Activated CD8-positive, alpha-beta memory T cell treated with anti-CD3 and anti-CD28 coated beads for 1 hour (primary cell): ENCODE measurements around the gene SV2C.

ENCODE experiments used
- DNase-seq, 2 donors: peaks; one replicate each; pipeline ENCODE4 v3.0.0-alpha.2; 2020; ENCODE audit warnings: low read depth in 1 of 2; ENCODE audit errors: extremely low read depth in 1 of 2

Gene SV2C

DNA sequence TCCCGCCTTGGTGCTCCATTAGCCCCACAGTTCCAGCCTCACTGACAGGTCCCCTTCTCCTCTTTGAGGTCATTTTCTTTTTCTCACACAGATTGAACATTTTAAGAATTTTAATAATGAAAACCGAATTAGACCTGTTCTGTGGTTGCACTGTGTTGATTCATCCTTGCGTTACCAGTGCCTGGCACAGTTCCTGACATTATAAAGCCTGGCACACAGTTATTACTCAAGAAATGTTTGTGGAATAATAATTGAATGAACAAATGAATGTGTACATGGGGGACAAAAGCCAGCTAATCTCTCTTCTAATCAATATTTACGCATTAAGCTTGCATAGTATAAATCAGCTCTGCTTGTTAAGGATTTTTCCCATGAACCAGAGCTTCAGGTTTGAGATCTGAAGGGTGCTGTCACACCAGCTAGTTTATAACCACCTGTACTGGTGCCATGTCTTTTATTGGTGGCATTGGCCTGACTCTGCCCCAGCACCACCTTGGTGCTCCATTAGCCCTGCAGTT, 80.0 kb downstream of the SV2C start:
- no peak for DNase-seq

DNA sequence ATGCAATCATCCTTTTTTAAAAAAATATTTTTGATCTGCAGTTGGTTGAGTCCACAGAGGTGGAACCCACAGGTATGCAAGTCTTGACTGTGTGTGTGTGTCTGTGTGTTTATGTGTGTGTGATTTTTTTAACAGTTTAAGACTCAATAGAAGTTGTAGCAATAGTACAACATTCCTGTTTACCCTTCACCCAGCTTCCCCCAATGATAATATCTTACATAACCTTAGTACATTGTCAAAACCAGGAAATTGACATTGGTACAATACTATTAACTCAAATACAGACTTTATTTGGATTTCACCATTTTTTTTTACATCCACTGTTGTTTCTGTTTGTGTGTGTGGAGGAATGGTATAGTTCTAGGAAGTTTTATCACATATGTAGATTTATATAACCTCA, 81.8 kb downstream of the SV2C start:
- no peak for DNase-seq

DNA sequence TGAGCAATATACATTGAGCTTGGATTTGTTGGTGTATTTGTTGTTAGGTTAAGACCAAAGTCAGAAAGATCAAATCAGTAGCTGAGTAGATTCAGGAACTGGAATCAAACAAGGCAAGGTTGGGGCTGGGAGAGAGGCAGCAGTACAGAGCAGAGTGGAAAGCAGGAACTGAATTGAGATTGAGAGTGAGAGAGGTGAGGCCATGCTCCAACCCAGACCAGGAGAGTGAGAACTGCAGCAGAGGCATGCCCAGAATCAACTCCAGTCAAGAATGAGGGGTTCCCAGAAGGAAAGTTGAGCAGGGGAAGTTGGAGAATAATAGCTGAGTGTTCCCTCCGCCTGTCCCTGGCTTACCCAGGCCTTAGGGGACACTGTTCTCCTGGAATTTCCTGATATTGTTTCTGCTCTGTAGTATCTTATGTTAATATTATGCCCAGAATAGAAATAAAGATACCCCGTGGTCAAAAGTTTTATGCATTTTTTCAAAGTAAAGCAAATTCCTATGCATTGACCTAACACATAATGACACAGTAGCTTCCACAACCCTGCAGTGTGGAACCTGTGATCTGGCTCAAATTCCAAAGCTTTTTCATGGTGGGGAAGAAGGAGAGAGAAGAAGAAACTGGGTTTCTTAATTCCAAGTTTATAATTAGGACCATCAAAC, 82.7 kb downstream of the SV2C start:
- DNase-seq: no peak

DNA sequence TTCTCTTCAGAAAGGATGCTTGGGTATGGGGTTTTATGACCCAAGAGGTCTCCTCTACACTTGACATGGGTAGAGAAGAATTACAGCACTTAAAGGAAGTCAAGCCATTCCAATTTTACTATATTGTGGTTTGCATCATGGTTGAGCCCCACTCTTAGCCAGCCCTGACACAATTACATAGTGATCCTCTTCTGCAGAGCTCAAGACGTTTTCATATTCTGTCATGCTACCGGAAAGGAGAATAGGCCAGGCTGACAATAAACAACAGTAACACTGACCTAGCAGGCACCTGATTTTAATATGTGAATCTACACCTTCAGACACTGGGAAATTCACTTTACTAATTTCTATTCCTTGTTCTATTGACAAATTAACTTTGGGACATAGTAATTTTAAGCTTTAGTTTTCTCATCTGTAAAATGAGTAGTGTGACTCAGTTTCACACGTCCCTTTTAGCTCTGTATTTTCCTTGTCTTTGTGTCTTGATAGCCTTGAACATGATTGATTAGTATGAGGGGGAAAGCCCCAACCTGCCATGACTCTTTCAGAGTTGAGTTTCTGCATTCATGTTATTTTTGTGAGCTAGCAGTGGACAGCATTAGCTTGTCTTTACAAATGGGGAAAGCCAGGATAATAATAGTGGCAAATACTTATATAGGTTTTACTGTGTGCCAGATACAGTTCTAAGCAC, 83.8 kb downstream of the SV2C start:
- no peak for DNase-seq

DNA sequence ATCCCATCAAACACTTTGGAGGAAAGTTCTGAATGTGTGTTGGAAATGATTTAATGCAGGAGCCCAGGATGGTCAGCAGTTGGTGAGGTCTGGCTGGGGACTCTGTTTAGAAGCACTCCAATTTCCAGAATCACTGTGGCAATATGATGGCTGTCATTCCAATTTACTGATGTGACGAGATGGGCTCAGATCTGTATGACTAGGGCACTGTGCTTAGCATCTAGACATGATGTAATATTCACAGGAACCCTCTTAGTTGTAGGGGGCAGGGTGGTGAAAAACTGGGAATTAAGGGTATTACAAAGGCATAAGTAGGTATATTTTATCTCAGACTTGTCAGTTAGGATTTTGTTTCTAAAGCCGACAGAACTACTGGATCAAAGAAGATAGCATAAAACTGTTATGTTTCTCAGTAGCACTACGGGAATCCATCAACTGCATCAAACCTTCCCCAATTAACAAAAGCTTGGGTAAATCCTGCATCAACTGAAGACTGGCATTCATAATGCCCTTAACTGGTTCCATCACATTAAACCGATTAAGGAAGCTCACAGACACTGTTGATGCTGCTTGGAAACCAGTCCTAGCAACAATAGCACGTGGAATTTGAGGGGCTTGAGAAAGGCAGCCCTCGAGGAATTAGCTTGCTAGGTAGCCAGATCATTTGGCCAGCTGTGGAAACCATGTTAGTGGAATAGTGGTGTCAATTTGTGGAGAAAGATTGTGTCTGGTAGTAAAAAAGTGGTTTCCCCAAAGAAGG, 86.1 kb downstream of the SV2C start:
- DNase-seq: no peak

DNA sequence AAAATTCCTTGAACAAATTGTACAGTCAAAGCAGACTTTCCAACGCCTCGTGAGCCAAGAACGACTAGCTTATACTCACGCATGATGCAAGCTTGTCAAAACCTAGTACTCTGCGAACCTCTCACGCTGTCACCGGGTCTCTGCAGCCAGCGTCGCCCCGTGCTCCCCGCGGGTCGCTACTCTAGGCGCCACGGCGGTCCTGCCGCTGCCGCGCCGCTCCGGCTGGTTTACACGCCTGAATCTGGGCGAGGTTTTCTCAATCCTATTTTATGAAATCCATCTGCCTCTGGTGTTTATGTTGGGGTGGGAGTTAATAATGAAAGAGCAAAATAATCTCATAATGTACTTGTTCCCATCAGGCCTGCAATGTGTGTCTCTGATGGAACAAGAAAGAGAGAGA, 90.9 kb downstream of the SV2C start:
- DNase-seq: no peak

DNA sequence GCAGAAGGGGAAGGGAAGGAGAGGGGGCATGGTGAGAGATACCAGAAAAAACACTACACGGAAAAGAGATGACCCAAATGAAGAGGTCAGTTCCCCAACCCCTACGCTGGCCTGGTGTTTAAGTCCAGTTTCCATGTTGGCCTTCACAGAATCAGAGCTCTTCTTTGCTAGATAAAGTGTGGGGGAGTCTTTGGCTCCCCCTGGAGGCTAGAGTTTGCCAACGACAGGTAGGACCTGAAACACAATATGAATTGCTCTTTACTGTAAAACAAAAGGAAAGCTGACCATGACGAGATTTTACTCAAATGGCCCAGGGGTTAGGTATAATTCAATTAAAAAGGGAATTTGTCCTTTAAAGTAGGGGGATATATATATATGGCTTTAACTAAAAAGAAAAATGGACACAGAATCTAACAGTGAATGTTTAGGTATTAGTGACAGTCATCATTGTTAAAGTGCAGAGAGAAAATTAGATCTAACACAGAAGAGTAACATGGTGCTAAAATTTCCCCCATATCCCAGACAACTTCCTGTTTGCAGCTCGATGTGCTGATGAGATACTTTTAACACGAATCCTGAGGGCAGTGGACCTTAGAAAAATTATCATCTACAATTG, 92.0 kb downstream of the SV2C start:
- peak in 1 of 2 donors; percentile 33 for DNase-seq

DNA sequence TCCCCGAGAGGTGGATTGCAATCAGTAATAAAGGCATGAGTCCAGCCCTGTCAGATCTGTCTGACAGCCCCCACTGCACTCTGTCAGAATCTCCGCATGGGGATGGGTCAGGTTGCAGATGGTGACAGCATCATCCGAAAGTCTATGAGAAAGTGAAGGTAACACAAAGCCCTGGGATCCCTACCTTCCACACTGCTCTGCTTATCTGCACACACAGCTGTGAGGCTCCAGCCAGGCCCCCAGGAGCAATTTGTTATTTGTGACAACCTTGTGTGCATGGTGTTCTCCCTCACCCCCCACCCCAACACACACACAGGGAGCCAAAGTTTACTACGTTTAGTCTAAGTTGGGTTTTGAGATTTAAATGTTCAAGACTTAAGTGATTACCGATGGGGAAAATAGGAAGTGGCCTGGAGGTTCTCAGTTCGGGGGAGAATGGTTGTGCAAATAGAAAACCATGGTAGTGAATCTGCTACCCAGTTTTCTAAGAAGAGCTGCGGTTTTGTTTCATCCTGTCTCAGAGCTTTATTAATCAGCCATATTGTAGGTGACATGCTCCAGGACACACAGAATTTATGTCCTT, 92.7 kb downstream of the SV2C start:
- no peak for DNase-seq

DNA sequence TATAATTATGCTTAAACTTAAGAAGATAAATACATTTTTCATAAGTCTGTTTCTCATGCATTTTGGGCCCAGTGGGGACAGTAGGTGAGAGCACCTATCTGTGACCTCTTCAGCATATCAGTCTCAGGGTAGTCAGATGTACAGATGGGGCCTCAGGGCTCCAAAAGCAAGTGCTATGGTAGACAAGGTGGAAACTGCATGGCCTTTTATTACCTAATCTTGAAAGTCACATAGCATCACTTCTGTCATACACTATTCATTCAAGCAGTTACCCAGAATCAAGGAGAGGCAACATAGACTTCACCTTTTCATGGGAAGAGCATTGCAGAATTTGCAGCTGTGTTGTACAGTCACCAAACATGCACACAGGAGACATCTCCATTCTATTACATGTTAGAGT, 94.8 kb downstream of the SV2C start:
- DNase-seq: no peak

DNA sequence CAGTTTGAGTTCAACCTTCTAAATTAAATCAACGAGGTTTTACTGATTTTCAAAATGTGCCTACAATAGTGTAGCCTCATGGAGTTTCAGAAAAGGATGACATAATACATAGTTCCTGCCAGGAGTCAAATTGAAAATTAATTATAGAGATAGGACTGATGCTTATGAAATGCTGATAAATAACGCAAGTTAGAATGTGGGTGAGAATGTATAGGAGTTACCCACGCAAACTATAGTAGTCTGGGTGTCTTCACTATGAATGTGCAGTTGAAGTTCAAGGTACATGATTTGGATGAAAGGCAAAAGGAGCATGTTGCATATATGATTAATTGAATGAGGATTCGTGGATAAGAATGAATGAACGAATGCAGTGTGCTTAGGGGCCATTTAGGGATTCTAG, 95.7 kb downstream of the SV2C start:
- DNase-seq: no peak

DNA sequence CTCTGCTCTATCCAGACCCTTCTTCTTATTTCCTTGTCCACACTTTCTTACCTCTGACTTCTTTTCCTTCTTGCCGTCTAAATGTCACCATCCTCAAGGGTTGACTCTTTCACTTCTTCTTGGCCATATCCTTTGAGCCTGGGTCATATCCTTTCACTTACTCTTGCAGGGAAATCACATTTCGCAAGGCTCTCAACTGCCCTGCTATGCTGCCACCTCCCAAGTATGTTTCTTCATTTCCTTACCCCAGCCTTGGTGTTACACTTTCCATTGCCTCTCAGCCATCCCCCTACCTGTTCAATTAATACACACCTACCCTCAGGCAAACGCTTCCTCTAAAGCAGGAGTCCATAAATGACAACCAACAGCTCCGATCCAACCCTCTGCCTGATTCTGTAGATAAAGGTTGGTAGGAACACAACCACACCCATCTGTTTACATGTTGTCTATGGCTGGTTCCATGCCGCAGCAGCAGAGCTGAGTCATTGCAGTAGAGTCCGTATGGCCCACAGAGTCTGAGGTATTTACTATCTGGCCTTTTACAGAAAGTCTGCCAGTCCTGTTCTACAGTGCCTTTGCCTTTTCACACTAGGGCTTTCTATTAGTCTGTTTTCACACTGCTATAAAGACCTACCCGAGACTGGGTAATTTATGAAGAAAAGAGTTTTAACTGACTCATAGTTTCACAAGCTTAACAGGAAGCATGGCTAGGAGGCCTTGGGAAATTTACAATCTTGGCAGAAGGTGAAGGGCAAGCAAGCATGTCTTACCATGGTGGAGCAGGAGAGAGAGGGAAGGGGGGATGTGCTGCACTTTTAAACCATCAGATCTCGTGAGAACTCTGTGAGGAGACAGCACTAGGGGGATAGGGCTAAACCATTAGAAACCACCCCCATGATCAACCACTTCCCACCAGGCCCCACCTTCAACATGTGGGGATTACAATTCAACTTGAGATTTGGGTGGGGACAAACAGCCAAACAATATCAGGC, 97.9 kb downstream of the SV2C start:
- no peak for DNase-seq

DNA sequence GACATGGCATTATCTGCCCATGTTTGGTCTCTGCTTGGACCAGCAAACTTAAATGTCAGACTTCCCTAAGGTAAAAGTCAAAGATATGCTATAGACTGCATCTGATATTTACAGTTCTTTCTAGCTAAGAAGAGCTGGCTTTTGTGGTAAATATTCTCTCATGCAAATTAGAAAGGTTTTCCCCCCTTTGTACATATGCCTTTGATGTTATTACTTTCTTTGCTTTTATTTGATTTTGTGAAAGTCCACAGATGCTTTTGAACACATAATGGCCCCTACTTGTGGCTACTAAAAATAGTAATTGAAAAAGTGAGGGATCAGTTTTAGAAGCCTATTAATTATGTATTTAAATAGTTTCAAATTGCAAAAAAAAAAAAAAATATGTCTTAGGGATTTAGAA, 104.2 kb downstream of the SV2C start:
- no peak for DNase-seq

DNA sequence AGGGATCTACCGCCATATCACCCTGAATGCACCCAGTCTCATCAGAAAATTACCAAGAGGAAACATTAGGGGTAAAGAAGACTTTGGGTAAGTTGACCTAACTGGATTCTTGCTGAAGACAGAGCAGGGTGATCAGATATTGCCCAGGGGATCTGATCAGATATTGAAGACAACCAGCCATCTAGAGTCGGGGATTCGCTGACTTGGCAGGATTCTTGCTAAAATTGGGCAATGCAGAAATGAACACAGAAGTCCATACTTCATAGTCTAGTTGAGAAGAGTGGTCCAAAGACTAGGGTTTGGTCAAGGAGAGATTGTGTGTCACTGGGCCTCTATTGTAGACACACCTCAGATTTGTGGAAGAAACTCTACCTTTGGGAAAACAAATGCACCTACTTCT, 107.2 kb downstream of the SV2C start:
- DNase-seq: no peak

DNA sequence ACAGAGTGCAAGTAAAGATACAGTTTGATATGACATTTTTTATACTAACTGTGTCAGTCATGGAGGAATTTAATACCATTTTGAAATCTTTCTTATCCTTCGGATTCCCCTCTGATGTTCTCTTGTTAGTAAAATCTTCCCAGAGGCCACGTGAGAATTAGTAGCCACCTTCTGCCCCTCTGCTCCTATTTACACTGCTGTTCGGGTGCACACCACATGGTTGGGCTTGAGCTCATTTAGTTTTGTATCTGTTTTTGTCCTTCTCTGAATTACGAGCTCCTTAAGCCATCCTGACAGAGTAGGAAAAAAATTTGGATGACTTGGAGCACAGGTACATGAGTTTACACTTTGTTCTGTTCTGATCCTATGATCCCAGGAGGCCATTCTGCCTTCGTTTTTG, 109.7 kb downstream of the SV2C start:
- DNase-seq: no peak

DNA sequence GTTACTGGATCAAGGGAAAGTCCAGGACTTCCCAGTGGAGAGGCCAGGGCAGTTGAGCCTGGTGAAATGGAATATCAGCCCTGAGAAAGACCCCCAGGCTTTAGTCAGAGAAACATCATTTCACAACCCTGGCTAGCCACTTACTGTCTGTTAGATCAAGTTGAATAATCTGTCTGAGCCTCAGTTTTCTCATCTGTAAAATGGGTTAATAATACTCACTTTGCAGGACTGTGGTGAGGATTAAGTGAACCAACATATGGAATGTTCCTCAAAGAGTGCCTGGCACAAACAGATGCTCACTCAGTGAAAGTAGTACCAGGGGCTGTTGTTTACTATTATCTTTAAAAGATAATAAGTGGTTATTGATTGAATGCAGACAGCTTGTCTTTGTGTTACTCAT, 110.5 kb downstream of the SV2C start:
- no peak for DNase-seq

DNA sequence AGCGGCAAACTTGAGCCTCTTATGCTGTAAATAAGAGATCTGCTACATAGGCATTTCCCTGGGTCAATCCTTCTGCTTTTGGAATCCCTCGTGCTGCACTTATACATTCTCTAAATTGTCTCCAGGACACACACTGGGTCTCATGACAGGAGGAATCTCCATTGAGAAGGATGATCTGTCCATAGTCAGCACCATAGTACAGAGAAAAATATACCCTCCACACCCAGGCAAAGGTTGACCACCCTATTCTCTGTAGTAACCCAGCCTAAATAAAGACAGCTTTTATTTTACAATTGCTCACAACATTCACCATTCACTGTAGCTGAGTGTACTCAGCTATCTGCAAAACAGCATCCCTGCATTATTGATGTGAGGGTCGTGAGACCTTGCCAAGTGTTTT, 111.2 kb downstream of the SV2C start:
- no peak for DNase-seq

DNA sequence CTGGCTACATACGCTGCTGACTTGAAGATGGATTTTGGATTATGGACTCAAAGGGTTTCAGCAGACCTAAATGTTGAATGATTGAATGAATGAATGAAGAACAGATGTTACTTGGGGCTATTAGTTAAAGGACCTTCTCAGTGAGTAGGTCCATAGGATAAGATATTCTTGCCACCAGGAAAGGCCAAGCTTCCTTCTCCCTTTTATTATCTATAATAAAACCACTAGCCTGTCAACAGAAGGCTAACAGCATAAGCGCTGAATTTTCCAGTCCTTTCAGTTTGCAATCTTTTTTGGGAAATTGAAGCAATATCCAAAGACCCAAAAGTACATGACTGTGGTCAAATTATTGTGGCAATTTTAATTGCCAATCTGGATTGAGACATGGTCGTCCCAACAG, 113.3 kb downstream of the SV2C start:
- no peak for DNase-seq

DNA sequence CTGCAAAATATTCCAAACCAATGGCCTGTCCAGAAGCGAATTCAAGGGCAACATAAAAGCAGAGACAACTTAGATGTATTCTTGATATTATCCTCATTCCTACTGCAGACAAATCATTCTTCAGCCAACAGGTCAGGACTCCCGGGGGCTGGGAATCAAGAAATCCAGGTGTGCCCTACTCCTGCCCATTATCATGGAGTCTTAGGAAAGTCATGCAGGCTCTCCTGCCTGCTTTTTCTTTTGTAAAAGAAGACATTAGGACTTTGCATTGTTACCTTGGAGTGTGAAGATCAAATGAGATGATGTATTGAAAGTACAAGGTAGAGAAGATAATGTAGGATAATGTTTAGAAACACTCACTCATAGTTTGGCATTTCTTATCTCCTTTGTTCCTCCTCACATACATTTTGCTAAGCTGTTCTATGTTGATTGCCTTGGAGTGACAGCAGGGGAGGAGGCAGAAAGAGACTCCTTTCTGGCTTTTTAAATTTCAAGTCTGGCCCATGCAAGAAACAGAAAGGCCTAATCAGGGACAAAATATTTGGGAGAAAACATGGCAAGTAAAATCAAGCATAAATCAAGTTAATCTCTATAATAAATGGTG, 113.8 kb downstream of the SV2C start:
- no peak for DNase-seq

DNA sequence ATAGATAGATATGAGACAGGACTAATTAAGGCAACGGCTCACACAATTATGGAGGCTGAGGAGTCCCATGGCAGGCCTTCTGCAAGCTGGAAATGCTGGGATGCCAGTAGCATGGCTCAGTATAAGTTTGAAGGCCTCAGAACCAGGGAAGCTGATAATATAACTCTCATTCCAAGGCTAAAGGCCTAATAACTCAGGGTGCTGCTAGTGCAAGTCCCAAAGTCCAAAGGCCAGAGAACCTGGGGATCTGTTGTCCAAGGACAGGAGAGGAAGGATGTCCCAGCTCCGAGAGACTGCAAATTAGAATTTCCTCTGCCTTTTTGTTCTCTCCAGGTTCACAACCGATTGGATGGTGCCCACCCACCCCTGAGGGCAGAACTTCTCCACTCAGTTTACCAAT, 114.5 kb downstream of the SV2C start:
- no peak for DNase-seq
